Retinal pigment epithelial cell (primary cell): ENCODE measurements around the gene CELF2.

ENCODE experiments used
- DNase-seq: peaks from one replicate; pipeline ENCODE4 v3.0.0-alpha.2; 2010; ENCODE audit warnings: low read depth
- H3K4me3 ChIP-seq: 2 replicates; pipeline ENCODE4 v1.5.1; 2011; ENCODE audit warnings: mild to moderate bottlenecking, low read length, control low read depth, moderate library complexity
- CTCF ChIP-seq: conservative IDR thresholded peaks from 2 replicates; pipeline ENCODE4 v1.5.1; 2011; ENCODE audit warnings: low read depth, low read length, control low read depth, inconsistent platforms

Gene CELF2

GRCh38 chr10:11134411-11134810 is 116.7 kb downstream of the CELF2 start:
- no peak for TF ChIP-seq CTCF
- DNase-seq: no peak
- no peak overlapping the region for H3K4me3 ChIP-seq

GRCh38 chr10:11135709-11136108 is 118.0 kb downstream of the CELF2 start:
- no peak for TF ChIP-seq CTCF
- H3K4me3 ChIP-seq: no peak overlapping the region

GRCh38 chr10:11138314-11139033 is 120.8 kb downstream of the CELF2 start:
- H3K4me3 ChIP-seq: no peak overlapping the region
- no peak for TF ChIP-seq CTCF
- DNase-seq: no peak

More at GRCh38 chr10:11135709-11136108, 118.0 kb downstream of the CELF2 start:
- DNase-seq: no peak

GRCh38 chr10:11140963-11141362 is 123.3 kb downstream of the CELF2 start:
- DNase-seq: no peak
- TF ChIP-seq CTCF: no peak
- no peak overlapping the region for H3K4me3 ChIP-seq

- TF ChIP-seq CTCF: no peak
- H3K4me3 ChIP-seq: no peak overlapping the region
- no peak for DNase-seq
These were observed 124.0 kb downstream of the CELF2 start for GRCh38 chr10:11141571-11142091.

- DNase-seq: no peak
- H3K4me3 ChIP-seq: no peak overlapping the region
- no peak for TF ChIP-seq CTCF
These were observed 125.1 kb downstream of the CELF2 start for GRCh38 chr10:11142777-11143176.

- TF ChIP-seq CTCF: no peak
- no peak overlapping the region for H3K4me3 ChIP-seq
- no peak for DNase-seq
These were observed 125.6 kb downstream of the CELF2 start for GRCh38 chr10:11143242-11143641.
